Bronchial epithelial cell (primary cell): ENCODE results near the gene KMO. TPM values are rescaled to one million over a fixed set of nuclear protein-coding genes. Genes with fewer than 3 reads are reported as not detected.

Experiments used
- DNase-seq: peaks from one replicate; pipeline ENCODE4 v3.0.0-alpha.2; 2010; ENCODE audit warnings: low read depth
- FAIRE-seq: peaks from 2 replicates; lab custom pipeline; 2011; peaks lifted over from hg19 to GRCh38; lab: Jason Lieb, UNC
- H3K27me3 ChIP-seq: 2 replicates; pipeline ENCODE4 v1.5.1; 2011; ENCODE audit warnings: low read length; ENCODE audit not compliant: control insufficient read depth, insufficient read depth
- H3K36me3 ChIP-seq: 2 replicates; pipeline ENCODE4 v1.5.1; 2011; ENCODE audit warnings: low read length; ENCODE audit not compliant: control insufficient read depth, insufficient read depth
- H3K4me3 ChIP-seq: 2 replicates; pipeline ENCODE4 v1.5.1; 2011; ENCODE audit warnings: mild to moderate bottlenecking, low read depth, low read length, control low read depth
- CTCF ChIP-seq: IDR thresholded peaks from 2 replicates; pipeline ENCODE4 v1.5.1; 2011; ENCODE audit warnings: mild to moderate bottlenecking, moderate library complexity, low read length, control low read depth, inconsistent platforms; ENCODE audit not compliant: insufficient read depth, severe bottlenecking
- total RNA-seq: library from RNA; depleted of rRNA; stranded (reverse); fragments of >200 nt; gene quantifications from 2 replicates; pipeline ENCODE4 v1.2.1, GENCODE V29; 2014

The KMO gene
- total RNA-seq, 1 donor from 2014 or later, result not detected

- FAIRE-seq, result no peak
These were observed 105.4 kb downstream of the KMO start for GRCh38 chr1:241637604-241638003.

GRCh38 chr1:241638099-241638682 is 106.0 kb downstream of the KMO start:
- Histone ChIP-seq H3K4me3 (no peak overlapping the region), H3K27me3 (no peaks in the 10 kb centered on the region), H3K36me3 (peaks cover 2% of the 10 kb centered on the region)
- DNase-seq (peak; percentile 5), FAIRE-seq (no peak)
- no peak for TF ChIP-seq CTCF

More at GRCh38 chr1:241637604-241638003, 105.4 kb downstream of the KMO start:
- Histone ChIP-seq H3K27me3 (no peaks in the 10 kb centered on the region), H3K4me3 (no peak overlapping the region), H3K36me3 (peaks cover 2% of the 10 kb centered on the region)
- no peak for TF ChIP-seq CTCF
- DNase-seq, result peak; percentile 29

DNA sequence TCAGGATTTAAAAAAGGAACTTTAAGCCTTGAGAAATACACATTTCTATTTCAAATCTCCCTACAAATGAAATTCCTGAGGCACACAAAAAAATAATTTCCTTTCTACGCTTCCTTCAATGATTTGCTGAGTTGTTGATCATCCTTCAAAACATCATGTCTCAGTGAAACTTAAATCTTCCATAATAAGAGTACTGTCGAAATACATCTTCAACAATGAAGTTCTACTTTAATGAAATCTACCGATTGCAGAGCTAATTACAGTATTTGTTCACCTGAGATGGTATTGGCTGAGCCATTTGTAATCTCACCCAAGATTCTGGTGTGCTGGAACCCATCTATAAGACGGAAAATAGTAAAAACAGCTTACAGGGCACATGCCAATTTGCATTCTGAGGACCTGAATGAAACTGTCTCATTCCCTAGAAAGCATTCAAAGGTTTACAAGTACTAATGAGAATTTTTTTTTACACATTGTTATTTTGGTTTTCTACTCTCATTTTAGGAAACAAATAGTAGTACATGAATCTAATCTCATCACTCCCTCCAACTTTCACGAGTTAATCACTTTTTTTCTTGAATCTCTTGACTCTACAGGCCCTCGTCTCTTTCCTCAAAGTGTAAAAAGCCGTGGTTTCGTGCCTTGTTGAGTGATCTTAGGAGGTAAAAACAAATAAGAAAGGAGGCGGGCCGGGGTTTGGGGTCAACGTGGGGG is 106.9 kb downstream of the KMO start:
- Histone ChIP-seq H3K4me3 (peak overlapping the region; percentile 67), H3K27me3 (no peaks in the 10 kb centered on the region), H3K36me3 (peaks cover 2% of the 10 kb centered on the region)
- DNase-seq (peak; percentile 31), FAIRE-seq (no peak)
- TF ChIP-seq CTCF, result no peak

DNA sequence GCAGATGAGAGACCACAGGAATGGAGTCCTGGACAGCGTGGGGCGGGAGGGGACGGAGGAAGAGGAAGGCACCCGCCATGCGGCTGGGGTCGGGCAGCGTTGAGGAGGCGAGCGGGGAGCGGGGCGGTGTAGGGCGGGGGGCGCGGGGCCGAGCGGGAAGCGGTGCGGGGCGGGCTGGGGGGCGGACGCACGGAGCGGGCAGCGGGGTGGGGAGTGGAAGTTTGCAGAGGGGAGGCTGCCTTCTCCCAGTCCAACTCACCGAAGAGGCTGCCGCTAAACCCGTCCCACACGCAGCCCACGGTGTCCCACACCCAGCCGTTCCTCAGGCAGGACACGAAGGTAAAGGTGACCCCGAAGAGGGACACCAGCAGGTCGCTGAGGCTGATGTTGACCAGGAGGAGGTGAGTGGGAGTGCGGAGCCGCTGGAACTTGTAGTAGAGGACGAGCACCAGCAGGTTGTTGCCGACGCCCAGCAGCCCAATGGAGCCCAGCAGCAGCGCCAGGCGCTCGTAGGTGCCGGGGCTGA is 107.5 kb downstream of the KMO start:
- DNase-seq (peak; percentile 30), FAIRE-seq (no peak)
- Histone ChIP-seq H3K4me3 (peak overlapping the region; percentile 67), H3K36me3 (peaks cover 2% of the 10 kb centered on the region), H3K27me3 (no peaks in the 10 kb centered on the region)
- TF ChIP-seq CTCF, result no peak

DNA sequence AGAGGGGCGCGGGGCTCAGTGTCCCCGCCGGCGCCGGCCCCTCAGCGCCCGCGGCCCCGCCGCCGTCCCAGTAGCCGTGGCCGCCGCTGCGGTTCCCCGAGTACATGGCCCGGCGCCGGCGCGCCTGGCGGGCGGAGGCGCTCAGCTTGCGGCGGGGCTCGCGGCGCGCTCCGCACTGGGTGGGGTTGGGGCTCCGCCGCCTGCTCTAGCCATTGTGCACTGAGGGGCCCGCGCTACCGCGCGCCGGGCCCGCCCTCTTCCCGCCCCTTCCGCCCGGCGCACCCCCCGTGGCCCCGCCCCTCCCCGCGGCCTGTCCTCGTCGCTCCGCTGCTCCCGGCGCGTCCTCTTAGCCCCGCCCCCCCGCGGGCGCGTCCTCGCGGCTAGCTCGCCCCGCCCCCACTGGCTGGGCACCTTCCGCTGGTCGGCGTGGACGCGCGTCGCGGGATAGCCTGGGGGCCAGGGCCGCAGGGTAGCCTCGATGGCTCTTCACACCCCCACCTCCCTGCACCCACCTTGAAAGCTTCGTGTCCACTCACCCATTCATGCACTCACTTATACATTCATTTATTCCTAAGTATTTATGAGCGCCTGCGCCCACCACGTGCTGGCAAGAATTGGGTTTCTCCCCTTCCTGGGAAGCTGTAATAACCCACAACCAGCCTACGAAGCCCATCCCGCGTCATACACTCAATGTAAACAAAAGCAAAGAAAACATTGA is 108.1 kb downstream of the KMO start, which contains the start of the genes CHML and OPN3:
Gene CHML (minus strand): TSS at position 221 of the 718 bp plus-strand sequence. CDS start 4,603 bp downstream, outside the sequence.
Gene OPN3 (minus strand): TSS at position 221 of the 718 bp plus-strand sequence. CDS start 115 bp downstream, at position 106.
- DNase-seq, result peak; percentile 66

More for the DNA sequence above, 108.1 kb downstream of the KMO start, which contains the start of the genes CHML and OPN3:
- Histone ChIP-seq H3K27me3 (no peaks in the 10 kb centered on the region), H3K4me3 (peak within 1 kb of the TSS; percentile 67), H3K36me3 (no peaks in the 10 kb centered on the region)
- FAIRE-seq, result no peak
- TF ChIP-seq CTCF, result no peak
